ENCODE results near the gene MRPL58.
"Not testable (repeated sequence)": the region's sequence is repeated elsewhere in the genome, so short reads cannot be mapped to it uniquely, and the experiment has no call there.

MRPL58 gene

GRCh38 chr17:74979408-74980146 lies 32.9 kb upstream of the MRPL58 start:
- TF ChIP-seq, protein P1, sequence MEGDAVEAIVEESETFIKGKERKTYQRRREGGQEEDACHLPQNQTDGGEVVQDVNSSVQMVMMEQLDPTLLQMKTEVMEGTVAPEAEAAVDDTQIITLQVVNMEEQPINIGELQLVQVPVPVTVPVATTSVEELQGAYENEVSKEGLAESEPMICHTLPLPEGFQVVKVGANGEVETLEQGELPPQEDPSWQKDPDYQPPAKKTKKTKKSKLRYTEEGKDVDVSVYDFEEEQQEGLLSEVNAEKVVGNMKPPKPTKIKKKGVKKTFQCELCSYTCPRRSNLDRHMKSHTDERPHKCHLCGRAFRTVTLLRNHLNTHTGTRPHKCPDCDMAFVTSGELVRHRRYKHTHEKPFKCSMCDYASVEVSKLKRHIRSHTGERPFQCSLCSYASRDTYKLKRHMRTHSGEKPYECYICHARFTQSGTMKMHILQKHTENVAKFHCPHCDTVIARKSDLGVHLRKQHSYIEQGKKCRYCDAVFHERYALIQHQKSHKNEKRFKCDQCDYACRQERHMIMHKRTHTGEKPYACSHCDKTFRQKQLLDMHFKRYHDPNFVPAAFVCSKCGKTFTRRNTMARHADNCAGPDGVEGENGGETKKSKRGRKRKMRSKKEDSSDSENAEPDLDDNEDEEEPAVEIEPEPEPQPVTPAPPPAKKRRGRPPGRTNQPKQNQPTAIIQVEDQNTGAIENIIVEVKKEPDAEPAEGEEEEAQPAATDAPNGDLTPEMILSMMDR (IDR thresholded peaks at IDR 0.05; ENCODE audit: insufficient read depth, missing control alignments), result no peak
- DNase-seq (ENCODE audit: insufficient read length, low spot score) (no peak), FAIRE-seq (no peak)

DNA sequence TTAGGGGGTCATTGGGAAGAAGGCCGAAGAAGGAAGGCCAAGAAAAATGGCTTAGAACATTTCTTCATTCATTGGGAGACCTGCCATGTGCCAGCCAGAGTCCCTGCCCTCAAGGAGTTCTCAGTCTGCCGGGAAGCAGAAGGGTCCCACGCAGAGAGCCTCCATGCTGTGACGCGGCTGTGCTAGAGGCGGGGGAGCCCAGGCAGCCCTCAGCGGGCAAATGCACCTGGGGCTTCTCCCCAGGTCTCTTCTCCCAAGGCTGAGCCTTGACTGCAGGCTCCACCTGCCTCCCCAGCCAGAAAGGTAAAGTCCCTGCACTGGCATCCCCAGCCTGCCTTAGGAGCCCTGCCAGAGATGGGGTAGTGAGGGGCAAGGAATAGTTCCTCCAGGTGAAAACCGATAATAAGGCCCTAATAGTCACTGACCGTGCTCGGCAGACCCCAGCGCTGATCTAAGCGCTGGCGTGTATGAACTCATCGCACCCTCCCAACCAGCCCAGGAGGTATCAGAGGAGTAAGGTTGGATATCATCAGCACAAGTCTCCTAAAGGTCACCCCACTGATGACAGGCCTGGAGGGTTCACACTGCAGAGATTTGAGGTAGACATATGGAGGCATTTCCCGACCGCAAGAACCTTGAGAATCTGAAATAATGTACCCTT lies 31.0 kb upstream of the MRPL58 start:
- no peak for FAIRE-seq
- TF ChIP-seq, protein P1 (IDR thresholded peaks at IDR 0.05; ENCODE audit: insufficient read depth, missing control alignments), result no peak

DNA sequence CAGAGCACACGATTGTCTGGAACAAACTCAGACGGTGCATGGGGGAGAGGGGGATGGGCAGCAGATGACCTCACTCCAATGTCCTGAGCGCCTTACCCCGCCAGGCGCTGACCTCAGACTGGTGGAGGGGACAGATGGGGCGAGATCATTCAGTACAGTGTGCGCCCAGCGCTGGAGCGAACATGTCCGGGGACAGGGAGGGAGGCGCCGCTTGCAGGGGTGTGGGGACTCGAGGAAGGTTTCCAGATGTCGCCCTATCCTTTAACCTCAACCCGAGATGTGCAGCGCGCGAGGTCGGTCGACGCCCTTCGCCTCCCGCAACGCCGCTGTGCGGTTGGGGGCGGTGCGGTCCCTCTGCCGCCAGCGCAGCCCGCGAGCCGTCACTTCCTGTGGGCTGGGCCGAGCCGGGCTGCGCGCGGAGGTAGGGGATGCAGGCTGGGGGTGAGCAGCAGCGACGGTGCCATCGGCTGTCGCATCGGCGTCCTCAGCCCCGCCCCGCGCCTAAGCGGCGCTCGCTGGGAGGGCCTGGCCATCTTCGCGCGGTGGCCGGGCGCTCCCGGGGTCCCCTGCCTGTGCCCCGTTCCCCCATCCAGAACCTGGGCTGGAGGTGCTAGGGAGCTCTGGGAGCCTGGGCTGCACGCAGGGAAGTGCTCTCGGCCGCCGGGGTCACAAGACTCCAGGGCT lies 30.3 kb upstream of the MRPL58 start:
- DNase-seq (ENCODE audit: insufficient read length, low spot score) (peak; percentile 83), FAIRE-seq (no peak)
- TF ChIP-seq, protein P1 (IDR thresholded peaks at IDR 0.05; ENCODE audit: insufficient read depth, missing control alignments), result peak; percentile 9

More for the DNA sequence above, 31.0 kb upstream of the MRPL58 start:
- DNase-seq (ENCODE audit: insufficient read length, low spot score), result no peak

- not testable (repeated sequence) for DNase-seq (ENCODE audit: insufficient read length, low spot score); FAIRE-seq
Measured at GRCh38 chr17:74982663-74983313, 29.7 kb upstream of the MRPL58 start.

GRCh38 chr17:74986206-74986576 lies 26.3 kb upstream of the MRPL58 start:
- DNase-seq (ENCODE audit: insufficient read length, low spot score), result no peak
- TF ChIP-seq, protein P1 (IDR thresholded peaks at IDR 0.05; ENCODE audit: insufficient read depth, missing control alignments), result no peak
- no peak for FAIRE-seq

DNA sequence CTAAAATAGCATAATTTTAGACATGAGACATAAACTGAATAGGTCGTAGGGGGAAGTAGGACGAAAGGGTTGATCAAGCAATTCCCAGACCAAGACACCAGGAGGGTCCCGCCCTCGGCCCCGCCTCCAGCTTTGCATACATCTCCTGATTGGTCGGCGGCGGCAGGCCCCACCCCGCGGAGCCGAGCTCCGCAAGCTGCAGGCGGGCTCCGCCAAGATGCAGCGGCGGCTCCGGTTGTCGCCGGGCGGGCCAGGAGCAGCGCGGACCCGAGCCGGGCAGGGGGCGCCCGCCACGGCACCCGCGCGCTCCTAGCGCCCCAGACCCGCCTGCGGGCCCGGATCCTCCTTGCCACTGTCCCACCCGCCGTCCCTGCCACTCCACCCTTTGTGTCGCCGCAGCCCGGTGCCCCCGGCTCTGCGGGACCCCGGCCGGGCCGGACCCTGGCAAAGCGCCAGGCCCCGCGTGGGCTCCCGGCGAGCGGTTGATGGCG lies 25.0 kb upstream of the MRPL58 start, which contains the start of gene CDR2L:
Gene CDR2L (plus strand): TSS at position 215 of the 491 bp plus-strand sequence. CDS start 412 bp downstream, outside the sequence.
- TF ChIP-seq, protein P1 (IDR thresholded peaks at IDR 0.05; ENCODE audit: insufficient read depth, missing control alignments), result peak; percentile 5
- FAIRE-seq (no peak), DNase-seq (ENCODE audit: insufficient read length, low spot score) (peak; percentile 83)

Data from D721Med (cell line).